ENCODE measurements around the gene DENND4B.

Gene DENND4B

GRCh38 chr1:153929981-153930948 lies 16.3 kb downstream of the DENND4B start:
- Histone ChIP-seq H3K9me3 (ENCODE audit: severe bottlenecking) (no peaks in the 10 kb centered on the region), H3K27me3 (ENCODE audit: insufficient read depth, low read depth, severe bottlenecking) (no peaks in the 10 kb centered on the region), H3K4me3 (ENCODE audit: low read depth, low read length) (no peak overlapping the region), H3K27ac (no peak overlapping the region), H3K36me3 (peaks cover 62% of the 10 kb centered on the region)
- no peak for DNase-seq
- TF ChIP-seq CTCF (IDR thresholded peaks at IDR 0.05; ENCODE audit: low read depth, low read length) = 0 out of 2 replicates have a peak, but pooled peaks have one; percentile 10

GRCh38 chr1:153929426-153929825 lies 17.1 kb downstream of the DENND4B start:
- DNase-seq = no peak
- no peak overlapping the region for H3K4me3 ChIP-seq (ENCODE audit: low read depth, low read length)
- H3K27me3 ChIP-seq (ENCODE audit: insufficient read depth, low read depth, severe bottlenecking) = no peaks in the 10 kb centered on the region
- H3K9me3 ChIP-seq (ENCODE audit: severe bottlenecking) = no peaks in the 10 kb centered on the region
- no peak for TF ChIP-seq CTCF (IDR thresholded peaks at IDR 0.05; ENCODE audit: low read depth, low read length)
- peaks cover 54% of the 10 kb centered on the region for H3K36me3 ChIP-seq
- H3K27ac ChIP-seq = no peak overlapping the region

- Histone ChIP-seq H3K4me3 (ENCODE audit: low read depth, low read length) (no peak overlapping the region), H3K9me3 (ENCODE audit: severe bottlenecking) (no peaks in the 10 kb centered on the region), H3K27me3 (ENCODE audit: insufficient read depth, low read depth, severe bottlenecking) (no peaks in the 10 kb centered on the region), H3K27ac (no peak overlapping the region), H3K36me3 (peaks cover 48% of the 10 kb centered on the region)
- no peak for TF ChIP-seq CTCF (IDR thresholded peaks at IDR 0.05; ENCODE audit: low read depth, low read length)
- no peak for DNase-seq
Observed at GRCh38 chr1:153928791-153929341, 17.7 kb downstream of the DENND4B start.

- DNase-seq = no peak
- Histone ChIP-seq H3K36me3 (peaks cover 42% of the 10 kb centered on the region), H3K9me3 (ENCODE audit: severe bottlenecking) (no peaks in the 10 kb centered on the region), H3K27me3 (ENCODE audit: insufficient read depth, low read depth, severe bottlenecking) (no peaks in the 10 kb centered on the region), H3K4me3 (ENCODE audit: low read depth, low read length) (no peak overlapping the region), H3K27ac (no peak overlapping the region)
- no peak for TF ChIP-seq CTCF (IDR thresholded peaks at IDR 0.05; ENCODE audit: low read depth, low read length)
Observed at GRCh38 chr1:153928245-153928644, 18.3 kb downstream of the DENND4B start.

GRCh38 chr1:153926405-153926804 lies 20.1 kb downstream of the DENND4B start:
- Histone ChIP-seq H3K27ac (no peak overlapping the region), H3K4me3 (ENCODE audit: low read depth, low read length) (no peak overlapping the region), H3K9me3 (ENCODE audit: severe bottlenecking) (no peaks in the 10 kb centered on the region), H3K36me3 (peaks cover 31% of the 10 kb centered on the region), H3K27me3 (ENCODE audit: insufficient read depth, low read depth, severe bottlenecking) (no peaks in the 10 kb centered on the region)
- no peak for DNase-seq
- TF ChIP-seq CTCF (IDR thresholded peaks at IDR 0.05; ENCODE audit: low read depth, low read length) = no peak
